ENCODE results near the gene ZNF823.

Gene ZNF823

GRCh38 chr19:11747277-11747676 lies 8.5 kb upstream of the ZNF823 start:
- TF ChIP-seq GABPA (IDR thresholded peaks at IDR 0.05; ENCODE audit: low read depth) (no peak), SPI1 (IDR thresholded peaks at IDR 0.05; ENCODE audit: borderline replicate concordance, low read depth) (no peak), REST (IDR thresholded peaks at IDR 0.05; ENCODE audit: insufficient replicate concordance, low read depth) (no peak), CTCF (IDR thresholded peaks at IDR 0.05; ENCODE audit: insufficient read depth, low read length) (no peak), POLR2AphosphoS5 (IDR thresholded peaks at IDR 0.05; ENCODE audit: low read depth) (no peak)
- Histone ChIP-seq H3K27me3 (ENCODE audit: insufficient read depth, poor library complexity, severe bottlenecking) (no peaks in the 10 kb centered on the region), H3K27ac (replicated peaks) (no peak overlapping the region), H3K4me3 (replicated peaks; ENCODE audit: insufficient read depth, low read length) (no peak overlapping the region)
- DNase-seq (ENCODE audit: low read depth in 1 of 2, low spot score in 1 of 2) = no peak

- no peak for TF ChIP-seq SPI1 (IDR thresholded peaks at IDR 0.05; ENCODE audit: borderline replicate concordance, low read depth)
- no peak for TF ChIP-seq GABPA (IDR thresholded peaks at IDR 0.05; ENCODE audit: low read depth)
- TF ChIP-seq POLR2AphosphoS5 (IDR thresholded peaks at IDR 0.05; ENCODE audit: low read depth) = no peak
- no peak for TF ChIP-seq CTCF (IDR thresholded peaks at IDR 0.05; ENCODE audit: insufficient read depth, low read length)
- TF ChIP-seq REST (IDR thresholded peaks at IDR 0.05; ENCODE audit: insufficient replicate concordance, low read depth) = no peak
- H3K27me3 ChIP-seq (ENCODE audit: insufficient read depth, poor library complexity, severe bottlenecking) = no peaks in the 10 kb centered on the region
These were observed 7.1 kb upstream of the ZNF823 start for GRCh38 chr19:11745869-11746268.

DNA sequence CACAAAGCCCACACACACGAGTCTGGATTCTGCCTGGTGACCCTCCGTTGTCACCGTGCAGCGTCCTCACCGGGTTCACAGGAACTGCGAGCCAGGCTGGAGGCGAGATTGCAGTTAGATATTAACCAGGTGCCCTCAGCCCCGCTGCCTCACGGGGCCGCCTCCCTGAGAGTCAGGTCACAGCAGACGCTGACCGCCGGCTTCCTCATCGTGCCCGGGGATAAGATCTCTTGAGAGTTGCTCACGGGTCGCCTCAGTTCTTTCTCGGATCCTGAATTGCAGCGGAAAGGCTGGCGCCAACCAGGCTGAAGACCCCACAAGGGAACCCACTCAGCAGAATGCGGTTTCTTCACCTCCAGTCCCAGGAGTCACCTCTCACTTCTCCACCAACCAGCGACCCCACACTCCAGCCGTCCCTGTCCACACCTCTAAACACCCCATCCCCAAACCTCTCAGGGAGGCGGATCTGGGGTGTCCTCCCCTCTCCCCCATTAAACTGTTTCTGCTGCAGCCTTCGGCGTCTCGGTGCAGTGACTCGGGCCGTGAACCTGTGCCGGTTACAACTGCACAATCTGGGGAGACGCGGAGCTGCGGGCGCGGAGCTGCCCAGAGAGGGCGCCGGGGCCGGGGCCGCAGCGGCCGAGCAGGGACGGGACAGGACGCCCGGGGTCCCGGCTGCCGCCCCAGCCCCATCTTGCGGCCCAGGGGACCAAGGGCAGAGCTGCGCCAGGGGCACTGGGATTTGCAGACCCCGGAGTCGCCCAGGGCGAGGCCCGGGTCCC lies 591 bp downstream of the ZNF823 start:
- TF ChIP-seq REST (IDR thresholded peaks at IDR 0.05; ENCODE audit: insufficient replicate concordance, low read depth) = no peak
- TF ChIP-seq POLR2AphosphoS5 (IDR thresholded peaks at IDR 0.05; ENCODE audit: low read depth) = no peak
- no peak for TF ChIP-seq SPI1 (IDR thresholded peaks at IDR 0.05; ENCODE audit: borderline replicate concordance, low read depth)
- no peak for TF ChIP-seq GABPA (IDR thresholded peaks at IDR 0.05; ENCODE audit: low read depth)
- TF ChIP-seq CTCF (IDR thresholded peaks at IDR 0.05; ENCODE audit: insufficient read depth, low read length) = no peak
- no peaks in the 10 kb centered on the region for H3K27me3 ChIP-seq (ENCODE audit: insufficient read depth, poor library complexity, severe bottlenecking)
- H3K27ac ChIP-seq (replicated peaks) = peak overlapping the region; percentile 82
- DNase-seq (ENCODE audit: low read depth in 1 of 2, low spot score in 1 of 2) = peak in 1 of 2 experiments; percentile 69
- peak overlapping the region; percentile 54 for H3K4me3 ChIP-seq (replicated peaks; ENCODE audit: insufficient read depth, low read length)

More at GRCh38 chr19:11745869-11746268, 7.1 kb upstream of the ZNF823 start:
- no peak for DNase-seq (ENCODE audit: low read depth in 1 of 2, low spot score in 1 of 2)
- Histone ChIP-seq H3K4me3 (replicated peaks; ENCODE audit: insufficient read depth, low read length) (no peak overlapping the region), H3K27ac (replicated peaks) (no peak overlapping the region)

Measured in HL-60 (cell line).